Astrocyte (in vitro differentiated cells and primary cell): ENCODE measurements around the gene CPM. TPM values are rescaled to one million over a fixed set of nuclear protein-coding genes. Genes with fewer than 3 reads are reported as not detected.

Experiments used
- DNase-seq: peaks from one replicate; pipeline ENCODE4 v3.0.0-alpha.2; 2010; ENCODE audit warnings: low read depth
- FAIRE-seq: peaks from 2 replicates; lab custom pipeline; 2011; peaks lifted over from hg19 to GRCh38; lab: Jason Lieb, UNC
- H2AFZ ChIP-seq: 2 replicates; pipeline ENCODE4 v1.6.0; 2012; ENCODE audit warnings: low read depth, low read length, inconsistent platforms
- H3K27ac ChIP-seq: 2 replicates; pipeline ENCODE4 v1.5.1; 2011; ENCODE audit warnings: low read depth, low read length, inconsistent platforms
- H3K27me3 ChIP-seq: 2 replicates; pipeline ENCODE4 v1.6.0; 2011; ENCODE audit warnings: low read length, inconsistent platforms; ENCODE audit not compliant: insufficient read depth
- H3K36me3 ChIP-seq: 2 replicates; pipeline ENCODE4 v1.5.1; 2011; ENCODE audit warnings: low read length, inconsistent platforms; ENCODE audit not compliant: insufficient read depth
- H3K4me1 ChIP-seq: 2 replicates; pipeline ENCODE4 v1.5.1; 2011; ENCODE audit warnings: low read length, inconsistent platforms; ENCODE audit not compliant: insufficient read depth
- H3K4me2 ChIP-seq: 2 replicates; pipeline ENCODE4 v1.6.0; 2012; ENCODE audit warnings: low read length, inconsistent platforms
- H3K4me3 ChIP-seq: 2 replicates; pipeline ENCODE4 v1.5.1; 2011; ENCODE audit warnings: low read depth, mild to moderate bottlenecking, low read length, inconsistent platforms; ENCODE audit not compliant: insufficient read depth
- H3K79me2 ChIP-seq: 2 replicates; pipeline ENCODE4 v1.6.0; 2012; ENCODE audit warnings: mild to moderate bottlenecking, low read length, inconsistent platforms; ENCODE audit not compliant: insufficient read depth
- H3K9ac ChIP-seq: 2 replicates; pipeline ENCODE4 v1.6.0; 2012; ENCODE audit warnings: mild to moderate bottlenecking, low read length, inconsistent platforms
- H3K9me3 ChIP-seq: 2 replicates; pipeline ENCODE4 v1.5.1; 2012; ENCODE audit warnings: low read depth, mild to moderate bottlenecking, low read length, inconsistent platforms; ENCODE audit not compliant: insufficient read depth
- H4K20me1 ChIP-seq: 2 replicates; pipeline ENCODE4 v1.6.0; 2012; ENCODE audit warnings: low read length, inconsistent platforms; ENCODE audit not compliant: insufficient read depth
- H3K27ac Mint-ChIP-seq: one replicate; pipeline ENCODE4 v1.8.0; 2021; ENCODE audit warnings: mild to moderate bottlenecking, mixed read lengths; ENCODE audit not compliant: unreplicated experiment
- H3K27me3 Mint-ChIP-seq: one replicate; pipeline ENCODE4 v1.8.0; 2021; ENCODE audit warnings: low read depth, mixed read lengths; ENCODE audit not compliant: unreplicated experiment
- H3K36me3 Mint-ChIP-seq: one replicate; pipeline ENCODE4 v1.8.0; 2021; ENCODE audit warnings: low read depth, mixed read lengths; ENCODE audit not compliant: unreplicated experiment
- H3K4me1 Mint-ChIP-seq: one replicate; pipeline ENCODE4 v1.8.0; 2021; ENCODE audit warnings: low read depth, mixed read lengths; ENCODE audit not compliant: unreplicated experiment
- H3K4me3 Mint-ChIP-seq: one replicate; pipeline ENCODE4 v1.8.0; 2021; ENCODE audit warnings: mild to moderate bottlenecking, moderate library complexity, mixed read lengths; ENCODE audit not compliant: unreplicated experiment
- H3K9me3 Mint-ChIP-seq: one replicate; pipeline ENCODE4 v1.8.0; 2021; ENCODE audit warnings: mild to moderate bottlenecking, mixed read lengths; ENCODE audit not compliant: unreplicated experiment
- EZH2 ChIP-seq: IDR thresholded peaks from 2 replicates; pipeline ENCODE4 v1.6.1; 2012; ENCODE audit warnings: mild to moderate bottlenecking, low read length, inconsistent platforms; ENCODE audit not compliant: insufficient read depth
- total RNA-seq: library from RNA; stranded (reverse); gene quantifications from 2 replicates; pipeline ENCODE4 v1.2.1, GENCODE V29; 2021
- TF ChIP-seq, protein P1 (sequence below): IDR thresholded peaks from 2 replicates; pipeline ENCODE4 v1.5.1; 2011; ENCODE audit warnings: low read depth, mild to moderate bottlenecking, inconsistent platforms, low read length, moderate library complexity; ENCODE audit not compliant: insufficient read depth

CPM gene
- total RNA-seq, 1 donor from 2014 or later, result 2.7 TPM

DNA sequence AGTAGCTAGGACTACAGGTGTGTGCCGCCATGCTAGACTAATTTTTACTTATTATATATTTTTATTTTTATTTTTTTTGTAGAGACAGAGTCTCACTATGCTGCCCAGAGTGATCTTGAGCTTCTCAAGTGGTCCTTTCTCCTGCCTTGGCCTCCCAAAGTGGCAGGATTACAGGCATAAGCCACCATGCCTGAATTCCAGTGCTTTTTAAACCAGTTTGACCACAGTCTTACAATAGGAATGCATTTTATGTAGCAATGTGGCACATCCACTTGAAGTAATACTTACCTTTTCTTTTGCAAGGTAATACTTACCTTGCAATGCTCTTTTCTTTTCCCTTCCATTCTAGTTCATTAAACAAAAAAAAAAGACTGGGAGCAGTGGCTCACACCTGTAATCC lies 38.0 kb upstream of the CPM start:
- H3K4me2 ChIP-seq, result peak overlapping the region; percentile 12
- TF ChIP-seq EZH2, result no peak
- TF ChIP-seq, protein P1, sequence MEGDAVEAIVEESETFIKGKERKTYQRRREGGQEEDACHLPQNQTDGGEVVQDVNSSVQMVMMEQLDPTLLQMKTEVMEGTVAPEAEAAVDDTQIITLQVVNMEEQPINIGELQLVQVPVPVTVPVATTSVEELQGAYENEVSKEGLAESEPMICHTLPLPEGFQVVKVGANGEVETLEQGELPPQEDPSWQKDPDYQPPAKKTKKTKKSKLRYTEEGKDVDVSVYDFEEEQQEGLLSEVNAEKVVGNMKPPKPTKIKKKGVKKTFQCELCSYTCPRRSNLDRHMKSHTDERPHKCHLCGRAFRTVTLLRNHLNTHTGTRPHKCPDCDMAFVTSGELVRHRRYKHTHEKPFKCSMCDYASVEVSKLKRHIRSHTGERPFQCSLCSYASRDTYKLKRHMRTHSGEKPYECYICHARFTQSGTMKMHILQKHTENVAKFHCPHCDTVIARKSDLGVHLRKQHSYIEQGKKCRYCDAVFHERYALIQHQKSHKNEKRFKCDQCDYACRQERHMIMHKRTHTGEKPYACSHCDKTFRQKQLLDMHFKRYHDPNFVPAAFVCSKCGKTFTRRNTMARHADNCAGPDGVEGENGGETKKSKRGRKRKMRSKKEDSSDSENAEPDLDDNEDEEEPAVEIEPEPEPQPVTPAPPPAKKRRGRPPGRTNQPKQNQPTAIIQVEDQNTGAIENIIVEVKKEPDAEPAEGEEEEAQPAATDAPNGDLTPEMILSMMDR, result no peak
- H3K4me1 ChIP-seq, result no peaks in the 10 kb centered on the region
- no peaks in the 10 kb centered on the region for H3K27me3 ChIP-seq
- no peak overlapping the region for H3K4me3 ChIP-seq
- H4K20me1 ChIP-seq, result no peaks in the 10 kb centered on the region
- Mint-ChIP-seq H3K4me3 (no peak overlapping the region), H3K4me1 (peaks cover 4% of the 10 kb centered on the region), H3K36me3 (no peaks in the 10 kb centered on the region), H3K27me3 (no peaks in the 10 kb centered on the region), H3K27ac (no peak overlapping the region), H3K9me3 (peaks cover 2% of the 10 kb centered on the region)
- no peak overlapping the region for H3K9ac ChIP-seq
- no peak overlapping the region for H2AFZ ChIP-seq
- no peaks in the 10 kb centered on the region for H3K9me3 ChIP-seq
- no peak for FAIRE-seq
- H3K27ac ChIP-seq, result no peak overlapping the region
- DNase-seq, result no peak
- H3K79me2 ChIP-seq, result no peaks in the 10 kb centered on the region
- no peaks in the 10 kb centered on the region for H3K36me3 ChIP-seq

DNA sequence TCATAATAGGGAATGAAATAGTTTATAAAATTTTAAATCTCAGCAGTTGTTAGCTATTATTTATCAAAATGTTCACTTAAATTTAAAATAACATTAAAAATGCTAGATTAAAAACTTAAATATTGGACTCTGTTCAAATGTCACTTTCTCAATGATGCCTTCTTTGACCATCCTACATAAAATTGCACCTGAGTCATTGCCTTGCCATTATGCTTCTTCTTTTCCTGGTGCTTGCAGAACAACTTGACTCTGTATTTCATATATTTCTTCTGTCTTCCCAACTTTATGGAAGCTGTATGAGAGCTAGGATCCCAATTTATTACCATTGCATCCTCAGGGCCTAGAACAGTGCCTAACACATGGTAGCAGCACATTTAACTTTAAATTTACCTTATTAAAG lies 37.3 kb upstream of the CPM start:
- no peak overlapping the region for H3K27ac ChIP-seq
- peaks cover 4% of the 10 kb centered on the region for H3K4me1 Mint-ChIP-seq
- no peaks in the 10 kb centered on the region for H3K36me3 Mint-ChIP-seq
- no peak overlapping the region for H2AFZ ChIP-seq
- no peak overlapping the region for H3K4me3 ChIP-seq
- H3K27me3 ChIP-seq, result no peaks in the 10 kb centered on the region
- H3K4me3 Mint-ChIP-seq, result no peak overlapping the region
- H3K4me2 ChIP-seq, result no peak overlapping the region
- H3K79me2 ChIP-seq, result no peaks in the 10 kb centered on the region
- H3K36me3 ChIP-seq, result no peaks in the 10 kb centered on the region
- no peaks in the 10 kb centered on the region for H4K20me1 ChIP-seq
- FAIRE-seq (no peak), DNase-seq (no peak)
- no peak for TF ChIP-seq EZH2
- TF ChIP-seq, protein P1, result no peak
- H3K9me3 Mint-ChIP-seq, result peaks cover 2% of the 10 kb centered on the region
- H3K9me3 ChIP-seq, result no peaks in the 10 kb centered on the region
- no peak overlapping the region for H3K27ac Mint-ChIP-seq
- H3K9ac ChIP-seq, result no peak overlapping the region
- no peaks in the 10 kb centered on the region for H3K27me3 Mint-ChIP-seq
- no peaks in the 10 kb centered on the region for H3K4me1 ChIP-seq

DNA sequence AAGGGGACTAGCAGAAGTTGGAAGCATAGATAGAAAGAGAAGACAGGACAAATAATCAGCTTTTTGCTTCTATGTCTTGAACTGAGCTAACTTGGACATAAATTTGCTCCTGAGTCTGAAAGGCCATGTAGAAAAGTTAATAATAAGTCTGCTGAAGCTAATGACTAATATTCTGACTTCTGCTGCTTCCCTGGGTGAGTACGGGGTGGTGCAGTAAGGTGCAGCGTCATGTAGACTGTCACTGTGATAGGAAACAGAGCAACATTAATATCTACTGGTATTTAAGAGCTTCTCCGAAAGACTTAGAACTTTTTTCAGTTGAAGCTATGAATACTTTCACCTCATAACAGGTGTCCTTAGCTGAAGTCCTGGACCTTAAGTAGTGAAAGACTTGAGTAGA lies 34.1 kb upstream of the CPM start:
- DNase-seq (no peak), FAIRE-seq (no peak)
- H3K9me3 Mint-ChIP-seq, result peaks cover 8% of the 10 kb centered on the region
- Histone ChIP-seq H3K36me3 (no peaks in the 10 kb centered on the region), H2AFZ (no peak overlapping the region), H3K9ac (no peak overlapping the region), H3K4me2 (no peak overlapping the region), H4K20me1 (no peaks in the 10 kb centered on the region), H3K4me1 (no peaks in the 10 kb centered on the region), H3K27me3 (no peaks in the 10 kb centered on the region), H3K79me2 (no peaks in the 10 kb centered on the region), H3K9me3 (no peaks in the 10 kb centered on the region), H3K27ac (no peak overlapping the region), H3K4me3 (no peak overlapping the region)
- H3K4me1 Mint-ChIP-seq, result peaks cover 14% of the 10 kb centered on the region
- no peaks in the 10 kb centered on the region for H3K36me3 Mint-ChIP-seq
- no peak overlapping the region for H3K4me3 Mint-ChIP-seq
- TF ChIP-seq, protein P1, result no peak
- no peak for TF ChIP-seq EZH2
- no peak overlapping the region for H3K27ac Mint-ChIP-seq
- no peaks in the 10 kb centered on the region for H3K27me3 Mint-ChIP-seq
